Hepatocyte (in vitro differentiated cells): Measurements from ENCODE around the gene STK38L. TPM values are rescaled to one million over a fixed set of nuclear protein-coding genes. Genes with fewer than 3 reads are reported as not detected.

Experiments used
- DNase-seq: peaks from one replicate; pipeline ENCODE4 v3.0.0-alpha.2; 2016; ENCODE audit warnings: low spot score
- H2AFZ ChIP-seq: fragments of 200-600 bp; sonication (generic); 2 replicates; pipeline ENCODE4 v1.6.0; 2016; ENCODE audit warnings: antibody characterized with exemption, mild to moderate bottlenecking
- H3K27ac ChIP-seq: fragments of 200-600 bp; sonication (generic); 2 replicates; pipeline ENCODE4 v1.5.1; 2016; ENCODE audit warnings: mild to moderate bottlenecking
- H3K27me3 ChIP-seq: fragments of 200-600 bp; sonication (generic); 2 replicates; pipeline ENCODE4 v1.6.1; 2016
- H3K36me3 ChIP-seq: fragments of 200-600 bp; sonication (generic); replicated peaks from 2 replicates; pipeline ENCODE4 v1.5.1; 2016; ENCODE audit warnings: low read depth; ENCODE audit not compliant: insufficient read depth
- H3K4me1 ChIP-seq: fragments of 200-600 bp; sonication (generic); 2 replicates; pipeline ENCODE4 v1.5.1; 2016; ENCODE audit warnings: mild to moderate bottlenecking, moderate library complexity; ENCODE audit not compliant: insufficient read depth
- H3K4me2 ChIP-seq: fragments of 200-600 bp; sonication (generic); 2 replicates; pipeline ENCODE4 v1.6.0; 2016
- H3K4me3 ChIP-seq: fragments of 200-600 bp; sonication (generic); 2 replicates; pipeline ENCODE4 v1.5.1; 2016; ENCODE audit warnings: mild to moderate bottlenecking
- H3K79me2 ChIP-seq: fragments of 200-600 bp; sonication (generic); 2 replicates; pipeline ENCODE4 v1.6.0; 2017; ENCODE audit warnings: mild to moderate bottlenecking
- H3K9me2 ChIP-seq: fragments of 200-600 bp; sonication (generic); replicated peaks from 2 replicates; pipeline ENCODE4 v1.6.0; 2017; ENCODE audit warnings: mild to moderate bottlenecking; ENCODE audit not compliant: insufficient read depth
- H3K9me3 ChIP-seq: fragments of 200-600 bp; sonication (generic); 2 replicates; pipeline ENCODE4 v1.5.1; 2016; ENCODE audit warnings: low read depth, mild to moderate bottlenecking
- H4K20me1 ChIP-seq: fragments of 200-600 bp; sonication (generic); 2 replicates; pipeline ENCODE4 v1.6.0; 2016; ENCODE audit warnings: mild to moderate bottlenecking; ENCODE audit not compliant: insufficient read depth, poor library complexity, severe bottlenecking
- CTCF ChIP-seq: fragments of 200-600 bp; sonication (generic); IDR thresholded peaks from 2 replicates; pipeline ENCODE4 v1.5.1; 2016; ENCODE audit warnings: antibody characterized with exemption, mild to moderate bottlenecking; ENCODE audit not compliant: poor library complexity
- EZH2 ChIP-seq: fragments of 200-600 bp; sonication (generic); IDR thresholded peaks from 2 replicates; pipeline ENCODE4 v1.6.1; 2016; ENCODE audit warnings: antibody characterized with exemption, mild to moderate bottlenecking, borderline replicate concordance
- EZH2phosphoT487 ChIP-seq: fragments of 200-600 bp; sonication (generic); IDR thresholded peaks from one replicate; pipeline ENCODE4 v1.6.1; 2018; ENCODE audit warnings: antibody characterized with exemption, mild to moderate bottlenecking, low read depth, moderate library complexity; ENCODE audit not compliant: unreplicated experiment, severe bottlenecking
- WGBS: methylation state at CpG from one replicate; pipeline ENCODE4 v1.1.6; 2016; ENCODE audit warnings: low lambda C conversion rate; ENCODE audit errors: missing lambda C conversion rate; 5-methylcytosine and 5-hydroxymethylcytosine counted together
- polyA plus RNA-seq: library from polyadenylated mRNA; unstranded; fragments of >200 nt; fragmentation: Nextera tagmentation; extraction: Ambion mirVana; gene quantifications from 2 replicates; pipeline ENCODE4 v1.2.1, GENCODE V29; 2016
- total RNA-seq: library from RNA; depleted of rRNA; stranded (reverse); fragments of >200 nt; gene quantifications from 2 replicates; pipeline ENCODE4 v1.2.3, GENCODE V29; 2014

Gene STK38L
- total and polyA plus RNA-seq, 2 experiments from 2014 or later = 18.8 to 36.7 TPM

GRCh38 chr12:27319409-27319808 lies 75.3 kb downstream of the STK38L start:
- no peak overlapping the region for H2AFZ ChIP-seq
- no peak for DNase-seq
- H3K4me3 ChIP-seq = no peak overlapping the region
- no peaks in the 10 kb centered on the region for H4K20me1 ChIP-seq
- H3K9me3 ChIP-seq = no peaks in the 10 kb centered on the region
- H3K4me2 ChIP-seq = no peak overlapping the region
- H3K79me2 ChIP-seq = no peaks in the 10 kb centered on the region
- H3K36me3 ChIP-seq = peaks cover 3% of the 10 kb centered on the region
- 77% methylated on average over 1 of the region's 1 CpG for WGBS
- TF ChIP-seq EZH2phosphoT487 (no peak), EZH2 (no peak), CTCF (no peak)
- no peaks in the 10 kb centered on the region for H3K27me3 ChIP-seq
- H3K4me1 ChIP-seq = no peaks in the 10 kb centered on the region
- no peaks in the 10 kb centered on the region for H3K9me2 ChIP-seq
- H3K27ac ChIP-seq = no peak overlapping the region

GRCh38 chr12:27319848-27320247 lies 75.8 kb downstream of the STK38L start:
- no peak overlapping the region for H3K4me3 ChIP-seq
- no peaks in the 10 kb centered on the region for H4K20me1 ChIP-seq
- no peak overlapping the region for H2AFZ ChIP-seq
- no peaks in the 10 kb centered on the region for H3K9me3 ChIP-seq
- H3K4me2 ChIP-seq = no peak overlapping the region
- no peaks in the 10 kb centered on the region for H3K27me3 ChIP-seq
- H3K27ac ChIP-seq = no peak overlapping the region
- H3K4me1 ChIP-seq = no peaks in the 10 kb centered on the region
- no peak for DNase-seq
- TF ChIP-seq EZH2 = no peak
- no peak for TF ChIP-seq EZH2phosphoT487
- TF ChIP-seq CTCF = no peak
- no peaks in the 10 kb centered on the region for H3K79me2 ChIP-seq
- peaks cover 3% of the 10 kb centered on the region for H3K36me3 ChIP-seq
- H3K9me2 ChIP-seq = no peaks in the 10 kb centered on the region
- 100% methylated on average over 2 of the region's 2 CpGs for WGBS

DNA sequence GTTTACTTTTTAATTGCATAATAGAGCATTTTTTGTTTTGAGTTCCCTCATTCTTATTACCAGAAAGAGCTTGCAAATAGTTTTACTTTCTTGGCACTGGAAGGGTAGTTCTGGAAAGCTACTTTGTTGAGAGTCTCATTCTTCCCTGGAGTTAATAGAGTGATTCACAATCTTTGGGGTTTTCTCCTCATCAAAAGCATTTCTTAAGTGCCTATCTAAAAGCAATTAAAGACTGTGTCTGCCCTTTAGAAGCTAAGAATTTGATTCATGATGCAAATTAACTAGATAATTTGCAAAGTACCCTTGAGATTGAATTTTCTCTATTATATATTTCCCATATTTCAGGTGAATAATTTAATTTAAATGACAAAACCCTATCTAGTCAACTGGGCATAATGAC lies 80.4 kb downstream of the STK38L start:
- Histone ChIP-seq H3K9me2 (no peaks in the 10 kb centered on the region), H3K27ac (no peak overlapping the region), H3K4me1 (no peaks in the 10 kb centered on the region), H3K9me3 (no peaks in the 10 kb centered on the region), H2AFZ (no peak overlapping the region), H3K36me3 (no peaks in the 10 kb centered on the region), H3K27me3 (no peaks in the 10 kb centered on the region), H4K20me1 (no peaks in the 10 kb centered on the region), H3K79me2 (no peaks in the 10 kb centered on the region), H3K4me2 (no peak overlapping the region), H3K4me3 (no peak overlapping the region)
- no peak for TF ChIP-seq CTCF
- TF ChIP-seq EZH2phosphoT487 = no peak
- no peak for TF ChIP-seq EZH2
- DNase-seq = no peak

DNA sequence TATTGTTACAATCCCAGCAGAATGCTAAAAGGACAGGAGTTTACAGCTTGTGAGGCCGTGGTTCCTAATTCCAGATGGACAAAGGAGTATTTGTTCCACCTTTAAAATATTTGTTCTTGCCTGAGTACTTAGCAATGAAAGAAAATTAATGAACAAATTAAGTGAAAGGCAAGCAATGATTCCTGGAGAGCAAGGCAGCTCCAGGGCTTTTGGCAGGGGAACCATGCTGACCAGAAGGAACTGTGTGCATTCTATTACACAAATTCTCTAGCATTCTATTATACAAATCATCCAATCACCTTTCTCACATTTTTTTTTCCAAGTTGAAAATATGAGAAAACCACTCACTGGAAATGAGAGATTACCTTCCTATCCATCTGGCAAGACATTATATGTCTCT lies 86.8 kb downstream of the STK38L start:
- Histone ChIP-seq H3K9me3 (no peaks in the 10 kb centered on the region), H3K27ac (peak overlapping the region; percentile 64), H3K4me1 (peaks cover 15% of the 10 kb centered on the region), H3K79me2 (no peaks in the 10 kb centered on the region), H3K4me3 (no peak overlapping the region), H3K9me2 (no peaks in the 10 kb centered on the region), H4K20me1 (no peaks in the 10 kb centered on the region), H3K27me3 (peaks cover 8% of the 10 kb centered on the region), H3K4me2 (peak overlapping the region; percentile 94), H3K36me3 (no peaks in the 10 kb centered on the region), H2AFZ (no peak overlapping the region)
- 25% methylated on average over 1 of the region's 1 CpG for WGBS
- TF ChIP-seq CTCF = no peak
- no peak for TF ChIP-seq EZH2
- no peak for TF ChIP-seq EZH2phosphoT487
- no peak for DNase-seq
